Stimulated activated CD4-positive, alpha-beta T cell treated with anti-CD3 and anti-CD28 coated beads, Interleukin-15, amount 100 ng/mL, for 24 hours (primary cell): ENCODE measurements around the gene PIGN.
A peak's percentile ranks its signal among the peaks of the same experiment; 100 is the strongest.

ENCODE experiments used
- DNase-seq: peaks from one replicate; pipeline ENCODE4 v3.0.0-alpha.2; 2020

Gene PIGN

GRCh38 chr18:62048279-62048678, 138.6 kb downstream of the PIGN start:
- DNase-seq = no peak

GRCh38 chr18:62045316-62045715, 141.5 kb downstream of the PIGN start:
- no peak for DNase-seq

- no peak for DNase-seq
These were observed 142.3 kb downstream of the PIGN start for GRCh38 chr18:62044490-62045000.

- DNase-seq = no peak
These were observed 148.7 kb downstream of the PIGN start for GRCh38 chr18:62037989-62038778.

GRCh38 chr18:62037012-62037742, 149.7 kb downstream of the PIGN start:
- DNase-seq = no peak

GRCh38 chr18:62034286-62034685, 152.6 kb downstream of the PIGN start:
- peak; percentile 2 for DNase-seq

GRCh38 chr18:62033756-62034155, 153.1 kb downstream of the PIGN start:
- DNase-seq = no peak

- DNase-seq = no peak
These were observed 153.6 kb downstream of the PIGN start for GRCh38 chr18:62033207-62033606.

GRCh38 chr18:62030091-62030985, 156.5 kb downstream of the PIGN start:
- DNase-seq = no peak

GRCh38 chr18:62028715-62029114, 158.1 kb downstream of the PIGN start:
- DNase-seq = no peak

GRCh38 chr18:62027914-62028520, 158.8 kb downstream of the PIGN start:
- DNase-seq = no peak

GRCh38 chr18:62026586-62026985, 160.3 kb downstream of the PIGN start:
- no peak for DNase-seq

- no peak for DNase-seq
These were observed 161.9 kb downstream of the PIGN start for GRCh38 chr18:62024983-62025382.

- no peak for DNase-seq
These were observed 163.3 kb downstream of the PIGN start for GRCh38 chr18:62023536-62023935.

- no peak for DNase-seq
These were observed 168.2 kb downstream of the PIGN start for GRCh38 chr18:62018759-62019041.

- DNase-seq = no peak
These were observed 168.7 kb downstream of the PIGN start for GRCh38 chr18:62018034-62018758.

GRCh38 chr18:62017618-62018017, 169.2 kb downstream of the PIGN start:
- no peak for DNase-seq

- DNase-seq = no peak
These were observed 175.4 kb downstream of the PIGN start for GRCh38 chr18:62011416-62011815.

GRCh38 chr18:62009521-62009920, 177.3 kb downstream of the PIGN start:
- DNase-seq = no peak

GRCh38 chr18:62001396-62001795, 185.5 kb downstream of the PIGN start:
- no peak for DNase-seq

- DNase-seq = no peak
These were observed 187.9 kb downstream of the PIGN start for GRCh38 chr18:61998957-61999356.

- no peak for DNase-seq
These were observed 188.5 kb downstream of the PIGN start for GRCh38 chr18:61998335-61998734.
